Heart left ventricle (tissue), 16 donors: ENCODE data around the gene PRR9. TPM values are rescaled to one million over a fixed set of nuclear protein-coding genes. Genes with fewer than 3 reads are reported as not detected.

ENCODE experiments used
- ATAC-seq, 4 donors: fragments of 200-7000 bp; cut with Tn5 transposase; one replicate each; pipeline ENCODE4 v1.9.1; 2020 to 2022; ENCODE audit warnings: moderate library complexity in 4 of 4, mild to moderate bottlenecking in 3 of 4, moderate number of reproducible peaks in 1 of 4
- DNase-seq, 5 donors: peaks; one replicate each; pipeline ENCODE4 v3.0.0-alpha.2; 2020
- H3K27ac ChIP-seq, 12 donors: fragments of 200-600 bp; sonication (generic) in 4 of 12; one replicate each; pipeline versions ENCODE4 v1.5.0 to v1.8.0; 2016 to 2022; ENCODE audit warnings: mild to moderate bottlenecking in 2 of 12
- H3K27me3 ChIP-seq, 9 donors: fragments of 200-600 bp; sonication (generic) in 2 of 9; one replicate each; pipeline versions ENCODE4 v1.5.1 to v1.8.0; 2016 to 2022; ENCODE audit warnings: mild to moderate bottlenecking in 3 of 9
- H3K36me3 ChIP-seq, 9 donors: fragments of 200-600 bp; sonication (generic) in 2 of 9; one replicate each; pipeline versions ENCODE4 v1.5.0 to v1.8.0; 2018 to 2022; ENCODE audit warnings: mild to moderate bottlenecking in 2 of 9
- H3K4me1 ChIP-seq, 12 donors: fragments of 200-600 bp; sonication (generic) in 4 of 12; one replicate each; pipeline versions ENCODE4 v1.5.0 to v1.8.0; 2016 to 2022; ENCODE audit warnings: mild to moderate bottlenecking in 3 of 12
- H3K4me3 ChIP-seq, 12 donors: fragments of 200-600 bp; sonication (generic) in 4 of 12; one replicate each; pipeline versions ENCODE4 v1.5.0 to v1.8.0; 2017 to 2022; ENCODE audit warnings: mild to moderate bottlenecking in 9 of 12, moderate library complexity in 4 of 12
- H3K9me3 ChIP-seq, 12 donors: fragments of 200-600 bp; sonication (generic) in 4 of 12; one replicate each; pipeline versions ENCODE4 v1.5.0 to v1.8.0; 2016 to 2022; ENCODE audit warnings: mild to moderate bottlenecking in 1 of 12
- POLR2A ChIP-seq, 2 donors: fragments of 450-650 bp; IDR thresholded peaks; one replicate each; pipeline ENCODE4 v1.6.1; 2017; ENCODE audit warnings: antibody characterized with exemption in 2 of 2, mild to moderate bottlenecking in 2 of 2, moderate library complexity in 2 of 2
- WGBS, 4 donors: extraction: QIAGEN DNeasy Blood & Tissue Kit in 2 of 4; methylation state at CpG; one replicate each; pipeline versions ENCODE4 v1.1.5 to v1.1.7; 2013 to 2018; 5-methylcytosine and 5-hydroxymethylcytosine counted together
- intact Hi-C, 10 donors: fragments of 100-400 bp; cut with DNase I; formaldehyde crosslinking; loops; one replicate each; pipeline versions ENCODE4 v1.11.1 to v1.14.2; 2022
- polyA plus RNA-seq, 2 donors: library from polyadenylated mRNA; stranded (reverse); fragments of 200-250 nt; gene quantifications; one replicate each; pipeline ENCODE4 v1.2.3, GENCODE V29; 2013
- total RNA-seq, 9 donors: library from RNA; depleted of rRNA in 2 of 9; stranded (reverse); fragments of >200 nt in 2 of 9; fragmentation: NEBNext Ultra II Directional in 3 of 9; extraction: Animal tissue kit (Norgen Biotek cat#: 25700) in 3 of 9; gene quantifications; one replicate each; pipeline versions ENCODE4 v1.1.0 to v1.2.4, GENCODE V29; 2016 to 2023
- TF ChIP-seq, protein P1 (sequence below), 12 donors: fragments of 200-600 bp; sonication (generic) in 4 of 12; IDR thresholded peaks; one replicate each; pipeline versions ENCODE4 v1.5.0 to v1.8.0; 2018 to 2022; ENCODE audit warnings: antibody characterized with exemption in 12 of 12, mild to moderate bottlenecking in 5 of 12
- donor health status: ischemic (EF 13 %, LVEDD 7.1; RV severe dilation, severe dysfunction).
- donor health status: healthy with polysubstance abuse.
- donor health status: DM: no; HTN: yes; CAD: no.
- donor health status: DM: no; HTN: no; CAD: no.
- donor health status: ischemic (EF 25% LVEDD 6.9; RV normal size, moderate dysfunction).
- donor health status: ischemic (EF 25% LVEDD 5.7; RV mildly dilated, moderate dysfunction).
- donor health status: healthy.
- donor health status: DM: yes; HTN: yes; CAD: no.
- donor health status: ischemic (EF 35%, LVEDD 5.7; RV mildly dilated, moderate dysfunction).
- donor health status: nonischemic (EF 11% LVEDD 7.7; RV severe dilation, severe dysfunction).
- donor health status: DM: yes; HTN: yes; CAD: no.
- donor health status: PGD.
- donor health status: ischemic (EF 29% LVEDD 5.4; RV normal size, mild dysfunction).
- donor health status: nonischemic (EF 23%, LVEDD 6.1; RV moderate dilation, normal function).

Gene PRR9
- total and polyA plus RNA-seq, 11 donors: 1.1 TPM; not detected in 10

GRCh38 chr1:153242160-153242559, 24.8 kb downstream of the PRR9 start:
- no peak overlapping the region for H3K27ac ChIP-seq
- WGBS, 4 donors: 73 to 87% (median 84%) methylated on average over 1 of the region's 1 CpG
- DNase-seq (no peak), ATAC-seq (no peak)
- peaks cover 0 to 9% (median 0%) of the 10 kb centered on the region in 9 donors for H3K27me3 ChIP-seq
- no peaks in the 10 kb centered on the region for H3K36me3 ChIP-seq
- no peak for TF ChIP-seq POLR2A (IDR thresholded peaks at IDR 0.05)
- TF ChIP-seq, protein P1, sequence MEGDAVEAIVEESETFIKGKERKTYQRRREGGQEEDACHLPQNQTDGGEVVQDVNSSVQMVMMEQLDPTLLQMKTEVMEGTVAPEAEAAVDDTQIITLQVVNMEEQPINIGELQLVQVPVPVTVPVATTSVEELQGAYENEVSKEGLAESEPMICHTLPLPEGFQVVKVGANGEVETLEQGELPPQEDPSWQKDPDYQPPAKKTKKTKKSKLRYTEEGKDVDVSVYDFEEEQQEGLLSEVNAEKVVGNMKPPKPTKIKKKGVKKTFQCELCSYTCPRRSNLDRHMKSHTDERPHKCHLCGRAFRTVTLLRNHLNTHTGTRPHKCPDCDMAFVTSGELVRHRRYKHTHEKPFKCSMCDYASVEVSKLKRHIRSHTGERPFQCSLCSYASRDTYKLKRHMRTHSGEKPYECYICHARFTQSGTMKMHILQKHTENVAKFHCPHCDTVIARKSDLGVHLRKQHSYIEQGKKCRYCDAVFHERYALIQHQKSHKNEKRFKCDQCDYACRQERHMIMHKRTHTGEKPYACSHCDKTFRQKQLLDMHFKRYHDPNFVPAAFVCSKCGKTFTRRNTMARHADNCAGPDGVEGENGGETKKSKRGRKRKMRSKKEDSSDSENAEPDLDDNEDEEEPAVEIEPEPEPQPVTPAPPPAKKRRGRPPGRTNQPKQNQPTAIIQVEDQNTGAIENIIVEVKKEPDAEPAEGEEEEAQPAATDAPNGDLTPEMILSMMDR (IDR thresholded peaks at IDR 0.05): no peak
- no peaks in the 10 kb centered on the region for H3K9me3 ChIP-seq
- no peak overlapping the region for H3K4me3 ChIP-seq
- intact Hi-C loops: no loop called here
- H3K4me1 ChIP-seq: no peaks in the 10 kb centered on the region

DNA sequence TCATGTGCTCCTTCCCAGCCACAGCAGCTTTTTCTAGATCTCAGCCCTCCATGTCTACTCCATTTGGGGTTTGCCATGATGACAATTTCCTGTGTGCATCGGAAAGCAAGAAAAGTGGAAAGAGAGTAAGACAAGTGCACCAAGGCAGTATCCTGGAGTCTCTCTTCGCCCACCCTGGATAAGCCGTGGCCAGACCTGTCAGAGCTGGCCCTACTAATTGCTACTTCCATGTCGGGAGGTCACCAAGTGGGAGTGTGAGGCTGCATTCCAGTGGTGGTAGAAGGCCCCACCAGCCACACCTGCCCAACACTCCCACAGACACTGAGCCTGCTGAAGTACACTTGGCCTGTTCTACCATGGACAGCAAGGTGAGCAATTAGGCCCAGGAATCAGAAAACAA, 28.1 kb downstream of the PRR9 start:
- no peak for ATAC-seq
- no peaks in the 10 kb centered on the region for H3K4me1 ChIP-seq
- peaks cover 0 to 35% (median 4%) of the 10 kb centered on the region in 9 donors for H3K27me3 ChIP-seq
- H3K9me3 ChIP-seq: no peaks in the 10 kb centered on the region
- 86 to 93% (median 86%) methylated on average over 4 of the region's 4 CpGs for WGBS, 4 donors
- H3K4me3 ChIP-seq: no peak overlapping the region
- no peaks in the 10 kb centered on the region for H3K36me3 ChIP-seq
- no peak for DNase-seq
- no peak for TF ChIP-seq POLR2A (IDR thresholded peaks at IDR 0.05)
- TF ChIP-seq, protein P1 (IDR thresholded peaks at IDR 0.05): no peak
- intact Hi-C loops: no loop called here
- H3K27ac ChIP-seq: no peak overlapping the region

- intact Hi-C loops: no loop called here
- H3K9me3 ChIP-seq: no peaks in the 10 kb centered on the region
- ATAC-seq (no peak), DNase-seq (no peak)
- TF ChIP-seq POLR2A (IDR thresholded peaks at IDR 0.05): no peak
- TF ChIP-seq, protein P1 (IDR thresholded peaks at IDR 0.05): no peak
- no peaks in the 10 kb centered on the region for H3K4me1 ChIP-seq
- H3K27ac ChIP-seq: no peak overlapping the region
- 67 to 91% (median 83%) methylated on average over 1 of the region's 1 CpG for WGBS, 4 donors
- no peaks in the 10 kb centered on the region for H3K36me3 ChIP-seq
- peaks cover 0 to 36% (median 4%) of the 10 kb centered on the region in 9 donors for H3K27me3 ChIP-seq
- H3K4me3 ChIP-seq: no peak overlapping the region
Measured at GRCh38 chr1:153246018-153246417, 28.6 kb downstream of the PRR9 start.

DNA sequence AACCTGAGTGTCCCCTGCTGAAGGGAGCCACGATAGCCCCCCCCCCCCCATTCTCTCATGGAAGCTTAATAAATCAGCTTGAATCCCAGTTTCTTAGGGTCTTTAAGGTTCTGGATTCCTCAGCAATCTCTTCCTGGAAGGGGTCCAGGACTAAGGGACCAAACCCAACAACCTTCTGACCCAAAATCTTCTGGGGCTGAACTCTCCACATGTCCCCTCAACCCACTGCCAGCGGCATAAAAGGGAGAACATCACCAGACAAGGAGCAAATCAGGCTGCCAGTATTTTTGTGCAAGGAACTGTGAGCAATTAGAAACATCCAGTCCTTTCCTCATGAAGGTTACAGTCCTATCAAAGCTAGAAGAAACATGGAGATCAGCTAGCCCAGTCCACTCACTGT, 29.4 kb downstream of the PRR9 start:
- no peak for TF ChIP-seq POLR2A (IDR thresholded peaks at IDR 0.05)
- TF ChIP-seq, protein P1 (IDR thresholded peaks at IDR 0.05): no peak
- no peaks in the 10 kb centered on the region for H3K36me3 ChIP-seq
- intact Hi-C loops: no loop called here
- WGBS, 4 donors: 56 to 75% (median 69%) methylated on average over 2 of the region's 2 CpGs
- H3K9me3 ChIP-seq: no peaks in the 10 kb centered on the region
- no peaks in the 10 kb centered on the region for H3K4me1 ChIP-seq
- no peak overlapping the region for H3K27ac ChIP-seq
- peaks cover 0 to 36% (median 5%) of the 10 kb centered on the region in 9 donors for H3K27me3 ChIP-seq
- no peak for ATAC-seq
- no peak for DNase-seq
- H3K4me3 ChIP-seq: no peak overlapping the region
